ENCODE data around the gene PARD3. TPM values are rescaled to one million over a fixed set of nuclear protein-coding genes. Genes with fewer than 3 reads are reported as not detected.

PARD3 gene
- total RNA-seq, 1 experiment from 2014 or later: 46.3 TPM

DNA sequence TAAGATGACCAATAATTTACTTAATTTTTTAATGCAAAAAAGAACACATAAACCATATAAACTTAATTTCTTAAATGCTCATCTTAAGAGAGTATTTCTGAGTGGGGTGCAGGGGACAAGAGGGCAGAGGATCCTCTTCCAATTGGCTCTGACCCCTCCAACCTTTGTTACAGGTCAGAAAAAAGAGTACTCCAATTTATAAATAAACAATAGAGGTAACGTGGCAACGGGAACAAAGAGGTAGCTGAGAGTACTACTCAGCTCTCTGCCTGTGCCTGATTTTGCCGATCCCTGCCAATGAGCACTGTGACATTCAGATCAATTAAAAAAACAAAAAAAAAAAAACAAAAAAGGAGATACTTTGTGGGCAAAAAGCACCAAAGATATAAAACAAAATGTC, 307.9 kb downstream of the PARD3 start:
- Histone ChIP-seq H2AFZ (ENCODE audit: low read depth, low read length, poor library complexity, severe bottlenecking) (no peak overlapping the region), H3K9ac (ENCODE audit: low read length) (no peak overlapping the region), H3K9me3 (ENCODE audit: control insufficient read depth in 1 of 2, insufficient read depth in 1 of 2, low read depth in 1 of 2, low read length in 2 of 2) (no peaks in the 10 kb centered on the region), H3K36me3 (ENCODE audit: control insufficient read depth in 1 of 2, insufficient read depth in 2 of 2, low read length in 2 of 2) (no peaks in the 10 kb centered on the region), H4K20me1 (ENCODE audit: insufficient read depth) (no peaks in the 10 kb centered on the region), H3K4me2 (ENCODE audit: low read length) (no peak overlapping the region), H3K4me1 (ENCODE audit: control insufficient read depth in 1 of 2, insufficient read depth in 2 of 2, low read length in 2 of 2) (peaks cover 15 to 27% of the 10 kb centered on the region in 2 experiments), H3K4me3 (replicated peaks in 1 of 2; ENCODE audit: low read depth in 1 of 2, low read length in 2 of 2) (no peak overlapping the region), H3K79me2 (ENCODE audit: insufficient read depth, low read length) (no peaks in the 10 kb centered on the region; the same call in 1 of the 2 replicates), H3K27me3 (ENCODE audit: insufficient read depth, low read length) (no peaks in the 10 kb centered on the region), H3K27ac (ENCODE audit: low read depth, low read length) (no peak overlapping the region), H3K9me2 (ENCODE audit: insufficient read depth) (no peaks in the 10 kb centered on the region)
- RAD21 ChIA-PET (ENCODE audit: low non-redundant PET in 1 of 2, low total read pairs in 2 of 2, uncharacterized antibody in 2 of 2, unreplicated experiment in 2 of 2): no interaction called here
- no TSS peak for BruUV-seq (replicated peaks)
- intact Hi-C loops (cut with micrococcal nuclease): no loop called here
- DNase-seq (ENCODE audit: low read depth, low spot score) (no peak), ATAC-seq (no peak)
- CTCF ChIA-PET: interaction anchor here (0.7 to 1.1 kb wide), 2 partner anchors 18 to 131 kb away, joined by 3 to 4 read pairs; no protein-coding TSS in a partner anchor
- TF ChIP-seq JUND (IDR thresholded peaks at IDR 0.05) (no peak), CEBPB (IDR thresholded peaks at IDR 0.05; ENCODE audit: low read depth) (no peak), POLR2A (IDR thresholded peaks at IDR 0.05; ENCODE audit: borderline replicate concordance, extremely low read depth, insufficient read depth, insufficient read length) (no peak), ZNF274 (IDR thresholded peaks at IDR 0.05; ENCODE audit: low read depth, low read length) (no peak), POLR2AphosphoS5 (IDR thresholded peaks at IDR 0.05; ENCODE audit: low read depth, low read length) (no peak), CBX3 (IDR thresholded peaks at IDR 0.05; ENCODE audit: low read depth) (no peak), RAD21 (IDR thresholded peaks at IDR 0.05; ENCODE audit: low read depth) (no peak), FOSL1 (IDR thresholded peaks at IDR 0.05; ENCODE audit: low read depth) (no peak), TCF7L2 (IDR thresholded peaks at IDR 0.05; ENCODE audit: borderline replicate concordance, extremely low read depth, insufficient read depth, insufficient read length) (no peak), SIN3A (IDR thresholded peaks at IDR 0.05; ENCODE audit: low read depth) (no peak), SP1 (IDR thresholded peaks at IDR 0.05; ENCODE audit: low read depth) (no peak), YY1 (IDR thresholded peaks at IDR 0.05; ENCODE audit: extremely low read depth, insufficient replicate concordance, low read depth, low read length) (no peak)
- TF ChIP-seq, protein P1, sequence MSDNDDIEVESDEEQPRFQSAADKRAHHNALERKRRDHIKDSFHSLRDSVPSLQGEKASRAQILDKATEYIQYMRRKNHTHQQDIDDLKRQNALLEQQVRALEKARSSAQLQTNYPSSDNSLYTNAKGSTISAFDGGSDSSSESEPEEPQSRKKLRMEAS (IDR thresholded peaks at IDR 0.05): no peak
- TF ChIP-seq, protein P2, sequence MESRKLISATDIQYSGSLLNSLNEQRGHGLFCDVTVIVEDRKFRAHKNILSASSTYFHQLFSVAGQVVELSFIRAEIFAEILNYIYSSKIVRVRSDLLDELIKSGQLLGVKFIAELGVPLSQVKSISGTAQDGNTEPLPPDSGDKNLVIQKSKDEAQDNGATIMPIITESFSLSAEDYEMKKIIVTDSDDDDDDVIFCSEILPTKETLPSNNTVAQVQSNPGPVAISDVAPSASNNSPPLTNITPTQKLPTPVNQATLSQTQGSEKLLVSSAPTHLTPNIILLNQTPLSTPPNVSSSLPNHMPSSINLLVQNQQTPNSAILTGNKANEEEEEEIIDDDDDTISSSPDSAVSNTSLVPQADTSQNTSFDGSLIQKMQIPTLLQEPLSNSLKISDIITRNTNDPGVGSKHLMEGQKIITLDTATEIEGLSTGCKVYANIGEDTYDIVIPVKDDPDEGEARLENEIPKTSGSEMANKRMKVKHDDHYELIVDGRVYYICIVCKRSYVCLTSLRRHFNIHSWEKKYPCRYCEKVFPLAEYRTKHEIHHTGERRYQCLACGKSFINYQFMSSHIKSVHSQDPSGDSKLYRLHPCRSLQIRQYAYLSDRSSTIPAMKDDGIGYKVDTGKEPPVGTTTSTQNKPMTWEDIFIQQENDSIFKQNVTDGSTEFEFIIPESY (IDR thresholded peaks at IDR 0.05; ENCODE audit: extremely low read depth, insufficient replicate concordance, low read length): no peak
- POLR2A ChIA-PET: no interaction called here

Data from HCT116 (cell line).